ENCODE measurements around the gene SMIM10L1.

SMIM10L1 gene

GRCh38 chr12:11202811-11203210 is 31.8 kb downstream of the SMIM10L1 start:
- no peak overlapping the region for H3K4me2 ChIP-seq (ENCODE audit: low read length)
- H3K27me3 ChIP-seq (ENCODE audit: control insufficient read depth, insufficient read depth, low read length), result no peaks in the 10 kb centered on the region
- no peak overlapping the region for H3K4me3 ChIP-seq (ENCODE audit: low read length)
- H3K4me1 ChIP-seq (ENCODE audit: control insufficient read depth, insufficient read depth, low read length), result no peaks in the 10 kb centered on the region
- H3K9me3 ChIP-seq (replicated peaks; ENCODE audit: low read length), result no peaks in the 10 kb centered on the region
- H3K36me3 ChIP-seq (ENCODE audit: insufficient read depth, low read length), result no peaks in the 10 kb centered on the region
- H3K9ac ChIP-seq (ENCODE audit: low read depth, low read length), result no peak overlapping the region

DNA sequence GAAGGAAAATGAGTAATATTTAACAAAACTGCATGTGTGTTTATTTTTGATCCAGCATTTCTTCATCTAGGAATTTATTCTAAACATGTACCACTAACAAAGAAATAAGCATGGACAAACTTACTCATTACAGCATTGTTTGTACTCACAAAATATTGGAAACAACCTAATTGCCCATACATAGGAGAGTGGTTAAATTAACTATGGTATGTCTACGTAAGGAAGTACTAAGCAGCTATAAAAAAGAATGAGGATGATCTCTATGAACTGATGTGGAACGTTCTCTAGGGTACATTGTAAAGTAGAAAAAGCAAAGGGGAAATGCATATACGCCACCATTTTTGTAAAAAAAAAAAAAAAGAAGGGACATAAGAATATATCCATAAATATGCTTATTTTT is 33.2 kb downstream of the SMIM10L1 start:
- Histone ChIP-seq H3K4me2 (ENCODE audit: low read length) (no peak overlapping the region), H3K4me3 (ENCODE audit: low read length) (no peak overlapping the region), H3K9me3 (replicated peaks; ENCODE audit: low read length) (no peaks in the 10 kb centered on the region), H3K9ac (ENCODE audit: low read depth, low read length) (no peak overlapping the region), H3K27me3 (ENCODE audit: control insufficient read depth, insufficient read depth, low read length) (no peaks in the 10 kb centered on the region), H3K4me1 (ENCODE audit: control insufficient read depth, insufficient read depth, low read length) (no peaks in the 10 kb centered on the region), H3K36me3 (ENCODE audit: insufficient read depth, low read length) (no peaks in the 10 kb centered on the region)

DNA sequence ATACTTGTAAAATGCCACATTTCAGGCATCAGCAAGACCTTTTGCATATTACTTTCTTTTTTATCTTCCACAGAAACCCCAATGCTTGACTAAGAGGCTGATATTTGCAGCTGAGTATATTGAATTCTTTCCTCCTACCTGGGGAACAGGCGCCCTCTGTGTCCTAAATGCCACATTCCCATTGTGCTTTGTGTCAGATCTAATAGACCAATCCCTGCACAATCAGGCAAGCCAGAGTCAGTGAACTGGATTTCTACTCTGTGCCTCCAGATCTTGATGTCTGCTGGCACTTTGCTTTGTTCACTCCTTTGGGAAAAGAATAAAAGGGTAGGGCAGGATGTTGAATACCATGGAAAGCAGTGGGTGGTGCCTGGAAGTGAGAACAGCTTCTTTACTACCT is 38.1 kb downstream of the SMIM10L1 start:
- Histone ChIP-seq H3K4me2 (ENCODE audit: low read length) (no peak overlapping the region), H3K9ac (ENCODE audit: low read depth, low read length) (no peak overlapping the region)

More for the DNA sequence above, 38.1 kb downstream of the SMIM10L1 start:
- Histone ChIP-seq H3K9me3 (replicated peaks; ENCODE audit: low read length) (no peaks in the 10 kb centered on the region), H3K4me3 (ENCODE audit: low read length) (no peak overlapping the region), H3K27me3 (ENCODE audit: control insufficient read depth, insufficient read depth, low read length) (no peaks in the 10 kb centered on the region), H3K4me1 (ENCODE audit: control insufficient read depth, insufficient read depth, low read length) (no peaks in the 10 kb centered on the region), H3K36me3 (ENCODE audit: insufficient read depth, low read length) (no peaks in the 10 kb centered on the region)

Data from skeletal muscle satellite cell (primary cell).